Suprapubic skin (tissue), 4 donors: ENCODE results near the gene RASSF5.

ENCODE experiments used
- CTCF ChIP-seq, 2 donors: fragments of 200-600 bp in 1 of 2; fragments of 450-650 bp in 1 of 2; sonication (generic) in 1 of 2; IDR thresholded peaks; one replicate each; pipeline ENCODE4 v1.5.1; 2016 to 2019; ENCODE audit warnings: antibody characterized with exemption in 2 of 2, mild to moderate bottlenecking in 1 of 2, moderate library complexity in 1 of 2
- EP300 ChIP-seq: sonication (generic); formaldehyde crosslinking; IDR thresholded peaks from one replicate; pipeline ENCODE4 v1.6.1; 2017; ENCODE audit warnings: antibody characterized with exemption
- POLR2A ChIP-seq, 2 donors: fragments of 450-650 bp; IDR thresholded peaks; one replicate each; pipeline ENCODE4 v1.6.1; 2017; ENCODE audit warnings: antibody characterized with exemption in 2 of 2, mild to moderate bottlenecking in 2 of 2, moderate library complexity in 2 of 2
- POLR2AphosphoS5 ChIP-seq, 3 donors: sonication (generic); formaldehyde crosslinking; IDR thresholded peaks; one replicate each; pipeline ENCODE4 v1.6.1; 2017; ENCODE audit warnings: antibody characterized with exemption in 3 of 3

- no peak for TF ChIP-seq CTCF (IDR thresholded peaks at IDR 0.05)
- no peak for TF ChIP-seq POLR2A (IDR thresholded peaks at IDR 0.05)
- TF ChIP-seq EP300, result no peak
- no peak for TF ChIP-seq POLR2AphosphoS5 (IDR thresholded peaks at IDR 0.05)
Measured at GRCh38 chr1:206586501-206587445, 79.4 kb downstream of the RASSF5 start.
